GM23338 (cell line): Measurements from ENCODE around the gene STX1B. TPM values are rescaled to one million over a fixed set of nuclear protein-coding genes. Genes with fewer than 3 reads are reported as not detected.

Experiments used
- ATAC-seq: fragments of 200-7000 bp; cut with Tn5 transposase; 3 replicates; pipeline ENCODE4 v1.9.1; 2020
- DNase-seq: peaks from one replicate; pipeline ENCODE4 v3.0.0-alpha.2; 2015; ENCODE audit warnings: low spot score
- H2AFZ ChIP-seq: fragments of 200-600 bp; sonication (generic); 2 replicates; pipeline ENCODE4 v1.8.0; 2016; ENCODE audit warnings: antibody characterized with exemption, mild to moderate bottlenecking, moderate library complexity
- H3F3A ChIP-seq: fragments of 200-600 bp; sonication (generic); replicated peaks from 2 replicates; pipeline ENCODE4 v1.8.0; 2017; ENCODE audit warnings: antibody characterized with exemption, mixed run types, low read depth
- H3K27ac ChIP-seq: fragments of 200-600 bp; sonication (generic); 2 replicates; pipeline ENCODE4 v1.6.1; 2016; ENCODE audit warnings: low read depth
- H3K27me3 ChIP-seq: fragments of 200-600 bp; sonication (generic); 2 replicates; pipeline ENCODE4 v1.8.0; 2016; ENCODE audit warnings: mild to moderate bottlenecking, mixed run types, moderate library complexity; ENCODE audit not compliant: insufficient read depth
- H3K36me3 ChIP-seq: fragments of 200-600 bp; sonication (generic); 2 replicates; pipeline ENCODE4 v1.8.0; 2016; ENCODE audit warnings: mild to moderate bottlenecking; ENCODE audit not compliant: insufficient read depth
- H3K4me1 ChIP-seq: fragments of 200-600 bp; sonication (generic); 2 replicates; pipeline ENCODE4 v1.8.0; 2016; ENCODE audit warnings: mild to moderate bottlenecking, moderate library complexity; ENCODE audit not compliant: insufficient read depth
- H3K4me2 ChIP-seq: fragments of 200-600 bp; sonication (generic); 2 replicates; pipeline ENCODE4 v1.7.1; 2017; ENCODE audit warnings: mixed run types
- H3K4me3 ChIP-seq: fragments of 200-600 bp; sonication (generic); 2 replicates; pipeline ENCODE4 v1.6.1; 2016; ENCODE audit warnings: mixed run types
- H3K79me2 ChIP-seq: fragments of 200-600 bp; sonication (generic); replicated peaks from 2 replicates; pipeline ENCODE4 v1.8.0; 2017; ENCODE audit warnings: mild to moderate bottlenecking; ENCODE audit not compliant: insufficient read depth
- H3K9me2 ChIP-seq: fragments of 200-600 bp; sonication (generic); 2 replicates; pipeline ENCODE4 v1.8.0; 2017; ENCODE audit not compliant: insufficient read depth
- H4K20me1 ChIP-seq: fragments of 200-600 bp; sonication (generic); replicated peaks from 2 replicates; pipeline ENCODE4 v1.8.0; 2017; ENCODE audit warnings: mild to moderate bottlenecking; ENCODE audit not compliant: insufficient read depth
- H3K27ac Mint-ChIP-seq: 2 replicates; pipeline ENCODE4 v1.8.0; 2020; ENCODE audit warnings: inconsistent platforms, mild to moderate bottlenecking, moderate library complexity, mixed read lengths
- H3K27me3 Mint-ChIP-seq: 3 replicates; pipeline ENCODE4 v1.8.0; 2022; ENCODE audit warnings: low read depth, mild to moderate bottlenecking, moderate library complexity, mixed read lengths, inconsistent platforms; ENCODE audit not compliant: insufficient read depth, poor library complexity
- H3K36me3 Mint-ChIP-seq: 3 replicates; pipeline ENCODE4 v1.8.0; 2021; ENCODE audit warnings: low read depth, mild to moderate bottlenecking, inconsistent platforms, moderate library complexity, mixed read lengths
- H3K4me1 Mint-ChIP-seq: 3 replicates; pipeline ENCODE4 v1.8.0; 2020; ENCODE audit warnings: mild to moderate bottlenecking, inconsistent platforms, mixed read lengths
- H3K4me3 Mint-ChIP-seq: 3 replicates; pipeline ENCODE4 v1.8.0; 2021; ENCODE audit warnings: moderate library complexity, mild to moderate bottlenecking, inconsistent platforms, mixed read lengths
- H3K9me3 Mint-ChIP-seq: 3 replicates; pipeline ENCODE4 v1.8.0; 2020; ENCODE audit warnings: moderate library complexity, mild to moderate bottlenecking, inconsistent platforms, mixed read lengths
- CREB1 ChIP-seq: fragments of 250-450 bp; sonication (Bioruptor Pico); IDR thresholded peaks from 2 replicates; pipeline ENCODE4 v1.5.0; 2020; ENCODE audit warnings: low read depth, mild to moderate bottlenecking, moderate library complexity
- ETS1 ChIP-seq: IDR thresholded peaks from 2 replicates; pipeline ENCODE4 v1.6.1; 2016; ENCODE audit warnings: antibody characterized with exemption
- EZH2 ChIP-seq: fragments of 200-600 bp; sonication (generic); IDR thresholded peaks from one replicate; pipeline ENCODE4 v1.8.0; 2017; ENCODE audit warnings: antibody characterized with exemption, mild to moderate bottlenecking, low read depth; ENCODE audit not compliant: unreplicated experiment
- EZH2phosphoT487 ChIP-seq: fragments of 200-600 bp; sonication (generic); IDR thresholded peaks from one replicate; pipeline ENCODE4 v1.8.1; 2018; ENCODE audit warnings: antibody characterized with exemption; ENCODE audit not compliant: unreplicated experiment
- JUNB ChIP-seq: IDR thresholded peaks from one replicate; pipeline ENCODE4 v1.6.1; 2016; ENCODE audit warnings: antibody characterized with exemption; ENCODE audit not compliant: unreplicated experiment
- NANOG ChIP-seq: IDR thresholded peaks from 2 replicates; pipeline ENCODE4 v1.6.1; 2016; ENCODE audit warnings: antibody characterized with exemption, borderline replicate concordance
- POLR2AphosphoS5 ChIP-seq: IDR thresholded peaks from 2 replicates; pipeline ENCODE4 v1.6.1; 2016; ENCODE audit warnings: antibody characterized with exemption, low read depth
- STAT1 ChIP-seq: IDR thresholded peaks from one replicate; pipeline ENCODE4 v1.6.1; 2016; ENCODE audit warnings: antibody characterized with exemption; ENCODE audit not compliant: unreplicated experiment
- ZNF114 ChIP-seq: fragments of 250-450 bp; sonication (Bioruptor Pico); IDR thresholded peaks from 2 replicates; pipeline ENCODE4 v1.5.0; 2020; ENCODE audit warnings: mild to moderate bottlenecking, moderate library complexity
- ZNF331 ChIP-seq: fragments of 250-450 bp; sonication (Bioruptor Pico); IDR thresholded peaks from 2 replicates; pipeline ENCODE4 v1.5.0; 2020; ENCODE audit warnings: low read depth, mild to moderate bottlenecking, moderate library complexity
- ZNF462 ChIP-seq: fragments of 250-450 bp; sonication (Bioruptor Pico); IDR thresholded peaks from 2 replicates; pipeline ENCODE4 v1.5.0; 2020; ENCODE audit warnings: mild to moderate bottlenecking, moderate library complexity
- polyA plus RNA-seq: library from polyadenylated mRNA; unstranded; fragments of >200 nt; fragmentation: Nextera tagmentation; extraction: Ambion mirVana; gene quantifications from 2 replicates; pipeline ENCODE4 v1.2.1, GENCODE V29; 2016
- total RNA-seq: library from RNA; depleted of rRNA; stranded (reverse); fragments of >200 nt; shearing (Covaris generic); gene quantifications from 2 replicates; pipeline ENCODE4 v1.2.3, GENCODE V29; 2014
- TF ChIP-seq, protein P1 (sequence below): IDR thresholded peaks from one replicate; pipeline ENCODE4 v1.6.1; 2018; ENCODE audit warnings: antibody characterized with exemption; ENCODE audit not compliant: unreplicated experiment
- TF ChIP-seq, protein P2 (sequence below), 2 experiments: fragments of 200-600 bp in 1 of 2; sonication (generic) in 1 of 2; conservative IDR thresholded peaks; 2 replicates each; pipeline versions ENCODE4 v1.5.1 to v1.6.1; 2016 to 2017; ENCODE audit warnings: antibody characterized with exemption in 2 of 2, low read depth in 2 of 2, mild to moderate bottlenecking in 2 of 2, moderate library complexity in 1 of 2

Gene STX1B
- total and polyA plus RNA-seq, 2 experiments from 2014 or later = 1.7 to 9.5 TPM

- Histone ChIP-seq H4K20me1 (no peaks in the 10 kb centered on the region; the same call in 1 of the 2 replicates), H3K36me3 (peaks cover 4% of the 10 kb centered on the region; the same call in 1 of the 2 replicates), H3K4me1 (no peaks in the 10 kb centered on the region), H3K9me2 (no peaks in the 10 kb centered on the region), H2AFZ (no peak within 1 kb of the TSS), H3K79me2 (no peaks in the 10 kb centered on the region), H3K4me2 (peak within 1 kb of the TSS; percentile 80), H3F3A (peaks cover 9% of the 10 kb centered on the region), H3K27me3 (no peaks in the 10 kb centered on the region), H3K27ac (0 out of 2 replicates have a peak within 1 kb of the TSS, but pooled peaks have one; percentile 19), H3K4me3 (peak within 1 kb of the TSS; percentile 58)
- peaks cover 9% of the 10 kb centered on the region for H3K27me3 Mint-ChIP-seq
- TF ChIP-seq ZNF462 (CRISPR knock-in tag) (no peak), JUNB (no peak), EZH2 (no peak), POLR2AphosphoS5 (no peak), CREB1 (CRISPR knock-in tag) (peak; percentile 74), ZNF331 (CRISPR knock-in tag) (no peak), EZH2phosphoT487 (no peak), ZNF114 (CRISPR knock-in tag) (no peak), STAT1 (no peak), NANOG (no peak), ETS1 (no peak)
- TF ChIP-seq, protein P1, sequence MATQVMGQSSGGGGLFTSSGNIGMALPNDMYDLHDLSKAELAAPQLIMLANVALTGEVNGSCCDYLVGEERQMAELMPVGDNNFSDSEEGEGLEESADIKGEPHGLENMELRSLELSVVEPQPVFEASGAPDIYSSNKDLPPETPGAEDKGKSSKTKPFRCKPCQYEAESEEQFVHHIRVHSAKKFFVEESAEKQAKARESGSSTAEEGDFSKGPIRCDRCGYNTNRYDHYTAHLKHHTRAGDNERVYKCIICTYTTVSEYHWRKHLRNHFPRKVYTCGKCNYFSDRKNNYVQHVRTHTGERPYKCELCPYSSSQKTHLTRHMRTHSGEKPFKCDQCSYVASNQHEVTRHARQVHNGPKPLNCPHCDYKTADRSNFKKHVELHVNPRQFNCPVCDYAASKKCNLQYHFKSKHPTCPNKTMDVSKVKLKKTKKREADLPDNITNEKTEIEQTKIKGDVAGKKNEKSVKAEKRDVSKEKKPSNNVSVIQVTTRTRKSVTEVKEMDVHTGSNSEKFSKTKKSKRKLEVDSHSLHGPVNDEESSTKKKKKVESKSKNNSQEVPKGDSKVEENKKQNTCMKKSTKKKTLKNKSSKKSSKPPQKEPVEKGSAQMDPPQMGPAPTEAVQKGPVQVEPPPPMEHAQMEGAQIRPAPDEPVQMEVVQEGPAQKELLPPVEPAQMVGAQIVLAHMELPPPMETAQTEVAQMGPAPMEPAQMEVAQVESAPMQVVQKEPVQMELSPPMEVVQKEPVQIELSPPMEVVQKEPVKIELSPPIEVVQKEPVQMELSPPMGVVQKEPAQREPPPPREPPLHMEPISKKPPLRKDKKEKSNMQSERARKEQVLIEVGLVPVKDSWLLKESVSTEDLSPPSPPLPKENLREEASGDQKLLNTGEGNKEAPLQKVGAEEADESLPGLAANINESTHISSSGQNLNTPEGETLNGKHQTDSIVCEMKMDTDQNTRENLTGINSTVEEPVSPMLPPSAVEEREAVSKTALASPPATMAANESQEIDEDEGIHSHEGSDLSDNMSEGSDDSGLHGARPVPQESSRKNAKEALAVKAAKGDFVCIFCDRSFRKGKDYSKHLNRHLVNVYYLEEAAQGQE = no peak
- TF ChIP-seq, protein P2, sequence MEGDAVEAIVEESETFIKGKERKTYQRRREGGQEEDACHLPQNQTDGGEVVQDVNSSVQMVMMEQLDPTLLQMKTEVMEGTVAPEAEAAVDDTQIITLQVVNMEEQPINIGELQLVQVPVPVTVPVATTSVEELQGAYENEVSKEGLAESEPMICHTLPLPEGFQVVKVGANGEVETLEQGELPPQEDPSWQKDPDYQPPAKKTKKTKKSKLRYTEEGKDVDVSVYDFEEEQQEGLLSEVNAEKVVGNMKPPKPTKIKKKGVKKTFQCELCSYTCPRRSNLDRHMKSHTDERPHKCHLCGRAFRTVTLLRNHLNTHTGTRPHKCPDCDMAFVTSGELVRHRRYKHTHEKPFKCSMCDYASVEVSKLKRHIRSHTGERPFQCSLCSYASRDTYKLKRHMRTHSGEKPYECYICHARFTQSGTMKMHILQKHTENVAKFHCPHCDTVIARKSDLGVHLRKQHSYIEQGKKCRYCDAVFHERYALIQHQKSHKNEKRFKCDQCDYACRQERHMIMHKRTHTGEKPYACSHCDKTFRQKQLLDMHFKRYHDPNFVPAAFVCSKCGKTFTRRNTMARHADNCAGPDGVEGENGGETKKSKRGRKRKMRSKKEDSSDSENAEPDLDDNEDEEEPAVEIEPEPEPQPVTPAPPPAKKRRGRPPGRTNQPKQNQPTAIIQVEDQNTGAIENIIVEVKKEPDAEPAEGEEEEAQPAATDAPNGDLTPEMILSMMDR (conservative IDR thresholded peaks at IDR 0.05; ENCODE audit: low read depth in 2 of 2) = peak; percentile 87 to 91
- H3K9me3 Mint-ChIP-seq = peaks cover 2% of the 10 kb centered on the region; the same call in 1 of the 3 replicates
- peak within 1 kb of the TSS; percentile 65 for H3K4me3 Mint-ChIP-seq
- H3K36me3 Mint-ChIP-seq = peaks cover 33% of the 10 kb centered on the region
- H3K4me1 Mint-ChIP-seq = peaks cover 6% of the 10 kb centered on the region; the same call in 2 of the 3 replicates
- peak within 1 kb of the TSS; percentile 67; the same call in 1 of the 2 replicates for H3K27ac Mint-ChIP-seq
- peak; percentile 82 for ATAC-seq
- peak; percentile 95 for DNase-seq
Measured at GRCh38 chr16:30984669-30985400, 25.6 kb downstream of the STX1B start, which contains the start of gene HSD3B7. TSS of gene HSD3B7 (plus strand) at chr16:30985207. CDS start at chr16:30985659, 452 bp downstream.
